Activated effector memory CD4-positive, alpha-beta T cell treated with Interleukin-2 at 50 U/mL for 16 hours (primary cell): Measurements from ENCODE around the gene KIF1C.

Source experiments
- DNase-seq: peaks from one replicate; pipeline ENCODE4 v3.0.0-alpha.2; 2020

KIF1C gene

DNA sequence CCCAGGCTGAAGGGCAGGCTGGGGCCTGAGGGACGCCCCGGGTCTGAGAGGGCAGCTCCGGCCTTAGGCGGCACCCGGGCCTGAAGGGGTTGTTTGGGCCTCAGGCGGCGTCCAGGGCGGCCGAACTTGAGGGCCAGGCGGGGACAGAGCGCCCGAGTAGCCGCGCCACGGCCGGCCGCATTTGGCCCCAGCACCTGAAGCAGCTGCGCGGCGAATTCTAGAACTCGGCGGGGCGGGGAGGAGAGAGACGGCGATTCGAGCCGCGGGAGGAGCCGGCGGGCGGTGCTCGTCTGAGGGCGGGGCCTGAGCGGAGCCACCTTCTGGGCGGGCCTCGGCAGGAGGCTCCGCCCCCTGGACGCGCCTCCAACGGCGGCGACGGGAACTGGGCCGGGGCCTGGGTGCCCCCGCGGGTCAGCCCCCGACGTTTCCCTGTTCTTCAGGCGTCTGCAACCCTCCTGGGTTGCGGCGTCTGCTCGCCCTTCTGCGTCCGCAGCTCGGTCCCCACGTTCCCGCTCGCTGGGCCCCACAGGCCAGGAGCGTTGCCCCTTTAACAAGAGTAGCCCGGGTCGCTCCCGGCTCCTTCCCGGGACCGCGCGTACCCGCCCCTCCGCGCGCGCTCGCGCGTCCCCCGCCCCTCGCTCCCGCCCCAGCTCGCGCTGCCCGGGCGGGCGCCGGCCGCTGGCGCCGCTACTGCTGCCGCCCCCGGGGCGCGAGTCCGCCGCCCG, at the start of gene KIF1C, which contains the start of gene INCA1:
TSS of gene KIF1C (plus strand) at position 649 of the 725 bp plus-strand sequence. CDS start 2,297 bp downstream, outside the sequence.
TSS of gene INCA1 (minus strand) at position 221 of the 725 bp plus-strand sequence. CDS start 3,085 bp downstream, outside the sequence.
- DNase-seq, result peak; percentile 88

- DNase-seq, result peak; percentile 89
Observed at GRCh38 chr17:4948166-4948930, 49.4 kb upstream of the KIF1C start, which contains the start of gene PFN1. TSS of gene PFN1 (minus strand) at chr17:4948530. CDS start at chr17:4948394, 136 bp downstream.

DNA sequence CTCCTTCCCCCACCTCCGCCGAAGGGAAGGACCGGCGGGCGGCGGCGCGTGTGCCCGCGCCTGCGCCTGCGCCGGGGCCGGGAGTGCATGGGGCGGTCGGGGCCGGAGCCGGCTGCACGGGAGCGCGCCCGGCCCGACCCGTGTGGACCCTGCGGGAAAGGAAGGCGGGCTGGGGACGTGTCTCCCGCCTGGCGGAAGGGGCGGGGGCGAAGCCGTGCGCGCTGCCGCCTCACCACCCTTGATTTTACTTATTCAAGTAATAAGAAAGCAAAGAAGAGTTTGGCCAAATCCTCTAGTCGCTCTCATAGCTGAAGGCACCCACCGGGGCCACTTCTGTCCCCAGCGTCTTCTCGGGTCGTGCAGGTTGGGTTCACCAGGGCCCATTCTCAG, 48.8 kb upstream of the KIF1C start:
- peak; percentile 67 for DNase-seq

- DNase-seq, result peak; percentile 68
Observed at GRCh38 chr17:4949321-4950074, 48.3 kb upstream of the KIF1C start.

DNA sequence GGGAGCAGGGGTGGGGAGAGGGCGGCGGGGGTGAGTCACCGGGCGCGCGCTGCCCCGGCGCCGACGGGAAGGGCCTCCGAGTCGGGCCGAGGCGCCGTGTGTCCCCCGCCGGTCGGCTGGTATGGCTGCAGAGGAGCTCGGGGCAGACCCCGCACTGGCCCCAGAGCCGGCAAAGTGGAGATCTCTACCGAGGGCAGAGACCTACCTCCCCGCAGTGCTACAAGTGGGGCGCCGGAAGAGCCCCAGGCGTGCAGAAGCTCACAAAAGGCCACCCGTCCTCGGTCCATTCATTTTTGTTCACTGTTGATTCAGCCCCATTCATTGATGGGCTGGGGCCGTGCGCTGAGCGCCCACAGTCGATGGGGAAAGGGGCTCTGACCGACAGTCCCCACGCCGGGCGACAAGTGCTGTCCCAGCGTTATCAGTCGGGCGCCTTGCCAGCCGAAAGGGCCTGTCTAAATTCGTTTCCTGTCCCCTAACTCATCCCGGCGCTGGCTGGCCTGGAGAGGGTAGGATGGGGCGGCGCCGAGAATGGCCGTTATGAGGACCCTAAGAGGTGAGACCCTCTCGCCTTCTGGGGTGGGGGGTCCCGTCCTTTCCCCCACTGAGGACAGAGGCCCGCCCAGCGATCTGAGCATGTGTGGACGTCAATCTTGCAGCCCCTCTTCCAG, 47.5 kb upstream of the KIF1C start:
- DNase-seq, result peak; percentile 51

DNA sequence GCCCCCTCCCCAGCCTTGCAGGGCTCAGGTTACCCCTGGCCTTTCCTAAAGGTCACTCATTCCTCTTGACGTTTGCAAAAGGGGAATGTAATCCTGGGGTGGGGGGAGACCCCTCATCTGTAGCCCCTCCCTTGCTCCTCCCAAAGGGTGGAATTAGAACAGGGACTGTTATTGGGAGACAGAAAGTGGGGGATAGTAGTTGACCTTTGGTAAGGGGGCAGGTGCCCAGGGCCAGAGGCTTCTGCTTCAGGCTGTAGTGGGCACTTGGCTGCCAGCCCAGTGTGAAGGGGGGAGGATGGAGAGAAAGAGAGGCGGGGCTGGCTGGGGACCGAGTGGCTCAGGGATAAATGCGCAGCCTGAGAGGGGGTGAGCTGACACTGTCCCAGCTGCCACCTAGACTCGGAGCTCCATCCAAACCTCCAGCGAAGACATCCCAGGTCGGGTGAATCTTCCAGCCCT, 47.0 kb upstream of the KIF1C start, which contains the start of gene ENO3:
TSS of gene ENO3 (plus strand) at position 374 of the 459 bp plus-strand sequence. CDS start 711 bp downstream, outside the sequence.
- DNase-seq, result no peak

- DNase-seq, result no peak
Observed at GRCh38 chr17:4951486-4951885, 46.3 kb upstream of the KIF1C start.

DNA sequence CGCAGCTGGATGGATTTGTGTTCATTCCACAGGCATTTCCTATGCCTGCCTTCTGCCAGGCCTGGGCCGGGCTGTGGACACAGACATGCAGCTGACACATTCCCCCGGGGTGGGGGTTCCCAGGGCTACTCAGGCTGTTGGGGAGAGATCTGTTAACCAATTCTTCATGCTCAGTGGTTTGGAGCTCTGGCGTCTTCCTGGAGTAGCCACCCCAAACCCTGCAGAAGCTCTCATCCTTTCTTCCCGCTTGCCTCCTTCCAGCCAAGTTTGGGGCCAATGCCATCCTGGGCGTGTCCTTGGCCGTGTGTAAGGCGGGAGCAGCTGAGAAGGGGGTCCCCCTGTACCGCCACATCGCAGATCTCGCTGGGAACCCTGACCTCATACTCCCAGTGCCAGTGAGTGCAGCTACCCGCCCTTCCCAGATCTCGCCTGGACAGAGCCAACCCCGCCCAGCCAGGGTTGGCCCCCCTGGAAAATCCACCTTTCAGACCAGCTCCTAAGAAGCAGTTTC, 44.2 kb upstream of the KIF1C start:
- DNase-seq, result no peak

GRCh38 chr17:4955091-4955490, 42.7 kb upstream of the KIF1C start:
- no peak for DNase-seq

DNA sequence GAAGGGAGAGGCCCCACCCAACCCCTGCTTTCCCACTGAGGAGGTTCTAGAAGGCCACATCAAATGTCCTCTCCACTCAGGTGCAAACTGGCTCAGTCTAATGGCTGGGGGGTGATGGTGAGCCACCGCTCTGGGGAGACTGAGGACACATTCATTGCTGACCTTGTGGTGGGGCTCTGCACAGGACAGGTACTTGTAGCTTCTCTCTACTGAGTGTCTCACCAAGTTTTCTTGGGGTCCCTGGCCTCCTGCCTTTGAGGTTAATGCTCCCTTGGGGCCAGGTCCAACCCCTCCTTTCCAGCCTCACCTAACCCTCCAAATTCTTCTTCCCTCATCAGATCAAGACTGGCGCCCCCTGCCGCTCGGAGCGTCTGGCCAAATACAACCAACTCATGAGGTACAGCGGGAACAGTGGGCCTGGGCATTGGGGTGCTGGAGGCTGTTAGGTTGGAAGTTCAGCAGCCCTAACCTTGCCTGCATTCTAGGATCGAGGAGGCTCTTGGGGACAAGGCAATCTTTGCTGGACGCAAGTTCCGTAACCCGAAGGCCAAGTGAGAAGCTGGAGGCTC, 41.2 kb upstream of the KIF1C start:
- no peak for DNase-seq

DNA sequence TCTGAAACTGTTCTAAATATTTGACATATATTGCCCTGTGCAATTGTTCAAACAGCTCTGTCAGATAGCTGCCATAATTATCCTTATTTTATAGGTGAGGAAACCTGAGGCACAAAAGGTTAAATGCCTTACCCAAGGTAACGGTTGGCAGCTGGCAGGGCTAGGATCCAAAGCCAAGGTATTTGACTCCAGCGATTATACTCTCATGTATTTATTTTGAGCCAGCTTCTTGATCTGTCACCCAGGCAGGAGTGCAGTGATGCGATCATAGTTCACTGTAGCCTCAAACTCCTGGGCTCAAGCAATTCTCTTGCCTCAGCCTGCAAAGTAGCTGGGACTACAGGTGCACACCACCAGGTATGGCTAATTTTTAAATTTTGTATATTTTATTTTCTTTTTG, 39.6 kb upstream of the KIF1C start:
- DNase-seq, result no peak

- no peak for DNase-seq
Observed at GRCh38 chr17:4959261-4959965, 38.3 kb upstream of the KIF1C start.

DNA sequence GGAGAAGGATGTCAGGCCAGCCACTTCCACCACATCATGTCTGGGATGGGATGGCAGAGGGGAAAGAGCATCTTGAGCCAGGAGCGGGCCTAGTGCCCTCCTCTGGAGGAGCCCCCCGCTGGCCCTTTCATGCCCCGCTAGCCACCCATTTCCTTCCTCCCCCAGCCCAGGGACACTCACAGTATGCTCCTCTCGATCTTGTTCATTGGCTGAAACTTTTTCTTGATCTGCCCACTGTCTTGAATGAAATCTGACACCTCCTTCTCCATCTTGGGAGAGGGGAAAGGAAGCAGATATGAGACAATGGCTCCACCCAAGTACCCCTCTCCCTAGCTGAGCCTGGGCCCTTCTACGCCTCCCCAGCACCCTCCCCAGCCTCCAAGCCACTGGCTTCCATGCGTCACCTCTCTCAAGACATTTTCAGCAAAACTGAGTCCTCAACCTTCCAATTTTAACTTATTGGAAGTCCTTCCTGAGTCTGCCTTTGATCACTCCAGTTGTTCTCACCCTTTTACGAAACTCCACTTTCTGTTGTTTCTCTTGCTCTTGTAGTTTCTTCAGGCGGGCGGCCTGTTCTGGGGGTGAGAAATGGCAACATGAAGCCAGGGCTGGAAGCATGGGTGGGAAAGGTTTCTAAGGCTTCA, 37.3 kb upstream of the KIF1C start:
- no peak for DNase-seq

DNA sequence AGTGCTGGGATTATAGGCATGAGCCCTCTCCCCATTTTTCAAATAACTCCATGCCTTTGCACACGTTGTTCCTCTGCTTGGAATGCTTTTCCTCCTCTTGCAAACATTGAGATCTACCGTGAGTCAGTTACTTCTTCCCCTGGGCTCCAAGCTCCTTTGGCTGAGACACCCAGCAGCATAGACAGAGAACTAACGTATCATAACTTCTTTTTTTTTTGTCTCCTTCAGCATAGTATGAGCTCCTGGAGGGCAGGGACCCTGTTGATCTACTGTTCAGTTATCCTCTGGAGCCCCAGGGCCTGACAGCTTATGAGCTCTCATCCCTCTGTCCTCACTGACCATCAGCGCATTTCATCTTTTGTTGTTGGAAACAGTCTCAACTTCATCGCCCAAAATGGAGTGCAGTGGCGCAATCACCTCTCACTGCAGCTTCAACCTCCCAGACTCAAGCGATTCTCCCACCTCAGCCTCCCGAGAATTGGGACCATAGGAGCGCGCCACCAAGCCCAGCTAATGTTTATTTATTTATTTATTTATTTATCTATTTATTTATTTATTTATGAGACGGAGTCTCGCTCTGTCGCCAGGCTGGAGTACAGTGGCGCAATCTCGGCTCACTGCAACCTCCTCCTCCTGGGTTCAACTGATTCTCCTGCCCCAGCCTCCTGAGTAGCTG, 32.3 kb upstream of the KIF1C start:
- no peak for DNase-seq

- DNase-seq, result peak; percentile 92
Observed at GRCh38 chr17:4966844-4967538, 30.8 kb upstream of the KIF1C start.

GRCh38 chr17:4967539-4968485, 29.9 kb upstream of the KIF1C start, which contains the start of gene SPAG7:
TSS of gene SPAG7 (minus strand) at chr17:4967817. CDS start at chr17:4967804, 13 bp downstream.
- DNase-seq, result peak; percentile 93

GRCh38 chr17:4968486-4969046, 29.2 kb upstream of the KIF1C start:
- DNase-seq, result no peak
